Measurements from ENCODE around the gene GNAZ.

Gene GNAZ

DNA sequence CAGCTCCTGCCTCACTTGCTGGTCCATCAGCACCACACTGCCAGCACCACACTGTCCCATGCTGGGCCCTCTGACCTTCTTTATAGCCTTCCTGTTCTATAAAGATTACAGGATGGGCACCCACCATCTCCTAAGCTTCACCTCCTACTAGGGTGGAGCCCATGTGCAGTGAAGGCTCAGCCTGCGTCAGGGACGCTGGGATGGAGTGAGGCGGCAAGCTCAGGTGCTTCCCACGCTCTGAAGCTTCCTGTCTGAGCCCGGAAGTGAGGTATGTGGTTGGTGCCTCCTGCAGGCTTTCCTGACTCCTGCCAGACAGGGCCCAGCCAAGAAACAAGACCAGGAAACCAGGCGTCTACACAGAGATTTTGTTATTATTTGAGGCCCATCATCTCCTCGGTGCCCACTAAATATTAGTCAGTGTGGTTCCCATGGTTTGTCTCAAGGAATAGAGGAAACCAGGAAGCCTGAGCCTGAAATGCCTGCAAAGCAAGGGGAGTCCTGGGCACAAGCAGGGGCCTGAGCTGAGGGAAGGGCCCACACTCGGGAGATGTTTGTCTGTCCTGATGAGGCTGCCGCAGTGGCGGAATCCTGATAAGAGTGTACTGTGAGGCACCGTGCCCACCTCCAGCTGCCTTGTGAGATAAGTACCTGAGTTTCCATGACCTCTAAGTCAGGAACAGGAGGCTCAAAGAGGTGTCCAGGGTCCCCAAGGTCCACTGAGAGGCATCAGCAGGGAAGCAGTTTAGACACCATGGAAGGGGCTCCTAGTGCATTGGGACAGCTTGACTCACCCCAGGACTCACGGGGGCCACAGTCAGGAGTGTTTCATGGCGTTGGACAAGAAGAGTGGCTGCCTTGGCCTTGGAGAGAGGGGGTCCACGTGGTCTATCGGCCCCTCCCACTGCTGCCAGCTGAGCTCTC, 49.4 kb downstream of the GNAZ start:
- peak; percentile 43 to 44 for DNase-seq (ENCODE audit: low read depth in 2 of 2)

DNA sequence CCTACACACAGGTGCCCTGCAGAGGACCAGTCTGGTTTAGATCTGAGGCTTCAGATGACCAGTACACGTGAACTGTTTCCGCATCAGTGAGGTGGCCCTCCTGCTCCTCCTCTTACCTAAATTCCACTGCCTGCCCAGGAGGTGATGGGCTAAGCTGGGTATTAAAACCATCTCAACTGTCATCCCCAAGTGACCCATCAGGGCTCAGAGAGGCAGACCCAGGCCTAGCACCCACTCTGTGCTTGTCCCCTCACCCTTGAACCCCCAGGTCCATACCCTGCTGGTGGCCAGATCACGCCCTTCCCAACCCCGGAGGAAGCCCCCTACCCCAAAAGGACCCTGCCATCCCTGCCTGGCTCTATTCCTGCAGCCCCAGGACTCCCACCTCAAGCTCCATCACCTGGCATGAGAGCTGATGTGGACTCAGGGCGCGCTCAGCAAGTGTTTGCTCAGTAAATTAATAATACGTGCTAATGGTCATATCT, 50.1 kb downstream of the GNAZ start:
- no peak for DNase-seq (ENCODE audit: low read depth in 2 of 2)

DNA sequence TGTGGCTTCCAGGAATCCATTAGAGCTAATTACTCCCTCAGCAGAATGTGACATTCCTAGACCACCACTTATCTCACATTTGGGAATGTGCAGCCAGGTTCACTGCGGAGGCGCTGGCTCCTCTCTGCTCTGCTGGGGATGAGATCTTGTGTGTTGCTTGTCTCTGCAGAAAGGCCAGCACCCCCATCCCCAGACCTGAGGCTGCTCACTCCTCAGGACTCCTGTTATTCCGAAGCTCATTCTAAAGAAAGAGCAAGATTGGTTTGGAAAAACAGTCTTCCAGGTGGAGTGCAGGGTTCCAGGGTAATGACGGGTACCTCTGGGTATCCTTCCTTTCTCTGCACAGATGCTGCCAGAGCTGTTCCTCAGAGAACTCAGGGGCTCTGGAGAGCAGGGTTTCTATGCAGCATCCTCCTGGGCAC, 50.7 kb downstream of the GNAZ start:
- no peak for DNase-seq (ENCODE audit: low read depth in 2 of 2)

DNA sequence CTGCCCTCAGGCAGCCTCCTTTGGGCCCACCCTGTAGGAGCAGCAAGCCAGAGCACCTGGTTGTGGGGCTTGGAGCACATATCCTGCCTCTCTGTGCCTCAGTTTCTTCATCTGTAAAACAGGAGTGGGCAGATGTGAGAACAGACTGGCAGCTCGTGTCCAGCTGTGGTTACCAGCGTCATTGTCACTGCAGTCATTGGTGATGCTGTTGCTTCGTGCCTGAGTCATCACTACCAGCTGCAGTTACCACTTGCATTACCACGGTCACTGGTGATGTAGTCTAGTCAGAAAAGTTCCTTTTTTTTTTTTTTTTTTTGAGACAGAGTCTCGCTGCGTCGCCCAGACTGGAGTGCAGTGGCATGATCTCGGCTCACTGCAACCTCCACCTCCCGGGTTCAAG, 51.1 kb downstream of the GNAZ start:
- DNase-seq (ENCODE audit: low read depth in 2 of 2) = no peak

DNA sequence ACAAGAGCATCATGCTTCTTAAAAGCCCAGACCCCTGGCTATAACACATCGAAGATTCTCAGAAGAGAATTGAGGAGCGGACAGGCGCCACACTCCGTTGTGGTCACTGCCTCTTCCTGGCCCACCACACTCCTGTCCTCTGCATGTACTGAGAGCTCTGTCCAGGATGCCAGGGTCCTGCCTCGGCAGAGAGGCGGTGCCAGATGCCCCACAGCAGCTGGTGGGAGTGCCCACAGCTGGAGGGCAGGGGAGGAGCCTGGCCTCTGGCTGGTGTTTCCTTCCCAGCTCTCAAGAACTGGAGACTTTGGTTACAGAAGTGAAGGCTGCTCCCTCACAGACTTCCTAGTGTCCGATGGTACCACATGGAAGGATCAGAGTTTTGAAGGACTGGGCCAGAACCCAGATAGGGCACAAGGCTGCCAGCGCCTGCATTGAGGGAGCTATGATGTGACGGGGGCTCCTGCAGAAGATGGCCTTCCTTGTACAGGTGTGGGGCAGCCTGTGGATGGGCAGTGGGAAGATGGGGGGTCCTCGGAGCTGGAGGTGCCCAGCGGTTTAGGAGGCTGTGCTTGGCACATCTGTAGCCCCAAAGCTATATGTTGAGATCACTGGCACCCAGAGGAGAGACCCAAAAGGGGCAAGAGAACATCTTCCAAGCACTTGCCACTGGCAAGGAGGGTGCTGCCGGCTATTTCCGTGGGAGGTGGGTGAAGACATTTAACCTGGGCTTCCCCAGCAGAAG, 52.1 kb downstream of the GNAZ start:
- no peak for DNase-seq (ENCODE audit: low read depth in 2 of 2)

DNA sequence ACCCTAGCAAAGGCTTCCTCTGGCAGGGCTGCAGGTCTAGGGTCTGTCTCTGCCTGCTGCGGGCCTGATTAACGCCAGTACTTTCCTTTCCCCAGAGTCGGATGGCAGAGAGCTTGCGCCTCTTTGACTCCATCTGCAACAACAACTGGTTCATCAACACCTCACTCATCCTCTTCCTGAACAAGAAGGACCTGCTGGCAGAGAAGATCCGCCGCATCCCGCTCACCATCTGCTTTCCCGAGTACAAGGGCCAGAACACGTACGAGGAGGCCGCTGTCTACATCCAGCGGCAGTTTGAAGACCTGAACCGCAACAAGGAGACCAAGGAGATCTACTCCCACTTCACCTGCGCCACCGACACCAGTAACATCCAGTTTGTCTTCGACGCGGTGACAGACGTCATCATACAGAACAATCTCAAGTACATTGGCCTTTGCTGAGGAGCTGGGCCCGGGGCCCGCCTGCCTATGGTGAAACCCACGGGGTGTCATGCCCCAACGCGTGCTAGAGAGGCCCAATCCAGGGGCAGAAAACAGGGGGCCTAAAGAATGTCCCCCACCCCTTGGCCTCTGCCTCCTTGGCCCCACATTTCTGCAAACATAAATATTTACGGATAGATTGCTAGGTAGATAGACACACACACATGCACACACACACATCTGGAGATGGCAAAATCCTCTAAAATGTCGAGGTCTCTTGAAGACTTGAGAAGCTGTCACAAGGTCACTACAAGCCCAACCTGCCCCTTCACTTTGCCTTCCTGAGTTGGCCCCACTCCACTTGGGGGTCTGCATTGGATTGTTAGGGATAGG, 52.9 kb downstream of the GNAZ start:
- DNase-seq (ENCODE audit: low read depth in 2 of 2) = no peak

DNA sequence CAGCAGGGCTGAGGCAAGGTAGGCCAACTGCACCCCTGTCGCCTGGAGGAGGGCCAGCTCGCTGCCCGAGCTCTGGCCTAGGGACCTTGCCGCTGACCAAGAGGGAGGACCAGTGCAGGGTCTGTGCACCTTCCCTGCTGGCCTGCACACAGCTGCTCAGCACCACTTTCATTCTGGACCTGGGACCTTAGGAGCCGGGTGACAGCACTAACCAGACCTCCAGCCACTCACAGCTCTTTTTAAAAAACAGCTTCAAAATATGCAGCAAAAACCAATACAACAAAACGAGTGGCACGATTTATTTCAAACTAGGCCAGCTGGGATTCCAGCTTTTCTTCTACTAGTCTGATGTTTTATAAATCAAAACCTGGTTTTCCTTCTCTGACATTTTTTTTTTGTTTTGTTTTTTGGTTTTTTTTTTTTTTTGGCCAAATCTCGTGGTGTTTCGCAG, 53.5 kb downstream of the GNAZ start:
- no peak for DNase-seq (ENCODE audit: low read depth in 2 of 2)

DNA sequence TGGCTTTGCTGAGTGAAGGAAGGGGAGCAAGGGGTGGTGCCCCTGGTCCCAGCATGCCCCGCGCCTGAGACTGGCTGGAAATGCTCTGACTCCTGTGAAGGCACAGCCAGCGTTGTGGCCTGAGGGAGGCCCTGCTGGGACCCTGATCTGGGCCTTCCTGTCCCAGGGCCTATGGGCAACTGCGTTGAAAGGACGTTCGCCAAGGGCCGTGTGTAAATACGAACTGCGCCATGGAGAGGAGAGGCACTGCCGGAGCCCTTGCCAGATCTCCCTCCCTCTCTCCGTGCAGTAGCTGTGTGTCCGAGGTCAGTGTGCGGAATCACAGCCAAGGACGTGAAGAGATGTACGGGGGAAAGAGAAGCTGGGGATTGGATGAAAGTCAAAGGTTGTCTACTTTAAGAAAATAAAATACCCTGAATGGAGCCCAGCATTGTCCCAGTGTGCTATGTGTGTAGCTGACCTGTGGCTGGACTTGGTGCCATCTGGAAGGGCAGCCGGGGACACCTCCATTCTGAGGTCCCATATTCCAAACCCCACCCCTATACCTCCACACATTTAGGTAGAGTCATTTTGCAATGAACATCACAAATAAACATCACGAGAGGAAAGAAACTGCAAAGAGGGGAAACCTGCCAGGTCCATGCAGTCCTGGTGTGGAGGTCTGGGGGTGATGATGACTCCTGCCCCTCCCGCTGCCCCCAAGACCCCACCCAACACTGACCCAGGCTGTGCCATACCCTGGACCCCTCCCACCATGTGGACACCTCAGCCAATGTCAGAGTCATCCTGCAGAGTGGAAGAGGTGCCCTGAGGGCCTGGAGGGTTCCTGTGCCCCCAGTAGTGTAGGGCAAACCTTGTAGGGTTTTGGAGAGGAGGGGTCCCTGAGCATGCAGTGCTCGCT, 54.5 kb downstream of the GNAZ start:
- DNase-seq (ENCODE audit: low read depth in 2 of 2) = no peak

DNA sequence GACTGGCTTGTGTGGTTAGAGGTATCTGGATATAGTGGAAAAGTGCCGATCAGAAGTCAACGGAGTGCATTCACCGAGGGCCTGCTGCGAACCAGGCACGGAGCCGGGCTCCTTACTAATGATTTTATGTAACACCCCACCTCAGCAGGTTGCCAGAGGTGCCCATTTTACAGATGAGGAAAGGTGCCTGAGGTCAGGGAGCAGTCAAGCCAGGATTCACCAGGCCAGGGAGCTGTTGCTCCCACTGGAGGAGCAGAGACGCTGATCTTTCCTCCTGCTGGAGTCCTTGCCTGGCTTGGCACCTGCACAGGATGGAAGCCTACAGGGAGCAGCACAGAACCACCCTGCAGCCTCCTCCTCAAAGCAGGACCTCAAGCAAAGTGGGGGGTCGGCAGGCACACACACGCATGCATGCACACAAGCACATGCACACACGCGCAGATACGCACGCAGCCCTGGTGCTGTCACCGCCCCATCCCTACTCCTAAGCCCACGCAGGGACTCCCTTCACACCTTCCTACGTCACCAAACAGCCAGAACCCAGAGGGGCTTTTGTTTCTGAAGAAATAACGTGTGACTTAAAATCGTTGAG, 55.3 kb downstream of the GNAZ start:
- no peak for DNase-seq (ENCODE audit: low read depth in 2 of 2)

DNA sequence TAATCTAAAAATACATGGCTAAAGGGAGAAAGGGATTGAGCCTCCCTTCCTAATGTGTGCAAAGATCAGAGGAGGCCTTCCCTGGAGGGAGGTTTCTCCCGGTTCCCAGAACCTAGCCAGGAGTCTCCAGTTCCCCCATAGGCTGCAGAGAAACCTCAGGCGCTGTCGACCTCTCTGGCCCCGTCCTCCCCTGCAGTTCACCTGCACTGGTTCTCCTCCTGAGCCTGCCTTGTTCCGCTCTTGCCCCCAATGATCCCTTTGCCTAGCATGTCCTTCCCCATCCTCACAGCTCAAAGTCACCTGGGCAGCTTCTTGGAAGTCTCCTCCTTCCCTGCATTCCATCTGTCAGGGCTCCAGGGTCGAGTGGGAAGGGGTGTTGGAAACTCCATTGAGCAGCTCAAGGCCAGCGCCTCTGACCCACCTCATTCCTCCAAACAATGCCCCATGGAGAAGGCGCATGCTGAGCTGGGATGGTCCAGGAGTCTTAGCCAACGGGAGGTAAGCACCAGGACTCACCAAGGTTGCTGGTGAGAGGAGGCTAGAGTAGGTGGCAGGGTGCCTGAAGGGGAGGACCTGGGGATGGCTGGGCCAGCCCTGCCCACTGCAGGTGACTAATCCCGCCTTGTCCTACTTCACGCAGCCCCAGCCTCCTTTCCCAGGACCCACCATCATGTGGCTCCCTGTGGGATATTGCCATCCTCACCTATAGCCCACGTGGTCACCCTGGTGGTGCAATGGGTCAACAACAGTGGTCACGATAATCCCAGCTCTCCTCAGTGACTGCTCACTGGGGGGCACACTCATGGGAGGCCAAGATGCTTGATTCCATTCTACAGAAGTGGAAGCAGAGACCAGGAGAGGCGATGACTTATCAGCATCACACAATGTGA, 56.1 kb downstream of the GNAZ start:
- DNase-seq (ENCODE audit: low read depth in 2 of 2) = no peak

DNA sequence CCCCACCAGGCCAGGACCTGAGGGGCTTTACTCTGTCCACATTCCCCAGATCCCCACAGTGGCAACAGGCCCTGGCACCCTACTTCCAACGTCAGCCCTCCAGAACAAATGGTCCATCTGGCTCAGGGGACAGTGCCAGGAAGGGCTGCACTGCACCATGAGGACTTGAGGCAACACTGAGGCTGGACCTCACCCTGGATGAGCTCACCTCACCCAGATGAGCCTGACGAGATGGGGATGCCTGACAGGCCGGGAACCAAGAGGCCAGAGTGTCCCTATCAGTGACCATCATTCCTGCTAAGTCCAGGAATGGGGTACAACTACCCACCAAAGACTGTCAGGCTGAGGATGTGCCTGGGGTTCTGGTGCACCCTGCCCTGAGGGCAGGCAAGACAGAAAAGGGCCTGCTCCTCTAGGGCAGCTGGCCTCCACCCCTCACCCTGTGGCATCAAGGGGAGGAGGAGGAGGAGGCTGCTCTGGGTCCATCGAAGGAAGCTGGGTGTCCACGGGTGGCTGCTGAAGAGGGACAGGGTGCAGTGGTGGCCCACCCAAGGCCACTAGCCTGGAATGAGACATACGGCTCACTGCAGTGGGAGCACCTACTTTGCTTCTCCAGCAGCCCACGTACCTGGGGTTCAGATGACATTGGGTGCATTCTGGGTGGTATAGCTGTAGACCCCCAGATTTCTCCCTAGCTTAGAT, 56.9 kb downstream of the GNAZ start:
- no peak for DNase-seq (ENCODE audit: low read depth in 2 of 2)

DNA sequence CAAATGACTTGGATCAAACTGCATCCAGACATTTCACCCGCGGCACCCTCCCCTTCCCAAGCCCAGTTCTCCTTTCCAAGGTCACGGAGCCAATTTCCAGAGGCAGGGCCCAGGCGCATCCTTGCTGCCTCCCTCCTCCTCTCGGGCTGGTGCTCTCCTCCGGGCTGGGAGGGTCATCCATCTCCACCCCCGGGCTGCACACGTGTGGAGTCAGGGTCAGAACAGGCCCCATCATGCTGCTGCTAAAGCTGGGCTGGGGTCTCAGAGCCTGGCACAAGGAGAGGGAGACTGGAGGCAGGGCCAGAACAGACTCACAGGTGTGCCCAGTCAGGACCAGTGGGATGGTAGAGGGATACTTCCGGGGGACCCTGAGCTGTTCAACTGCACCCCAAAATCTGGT, 57.5 kb downstream of the GNAZ start:
- no peak for DNase-seq (ENCODE audit: low read depth in 2 of 2)

DNA sequence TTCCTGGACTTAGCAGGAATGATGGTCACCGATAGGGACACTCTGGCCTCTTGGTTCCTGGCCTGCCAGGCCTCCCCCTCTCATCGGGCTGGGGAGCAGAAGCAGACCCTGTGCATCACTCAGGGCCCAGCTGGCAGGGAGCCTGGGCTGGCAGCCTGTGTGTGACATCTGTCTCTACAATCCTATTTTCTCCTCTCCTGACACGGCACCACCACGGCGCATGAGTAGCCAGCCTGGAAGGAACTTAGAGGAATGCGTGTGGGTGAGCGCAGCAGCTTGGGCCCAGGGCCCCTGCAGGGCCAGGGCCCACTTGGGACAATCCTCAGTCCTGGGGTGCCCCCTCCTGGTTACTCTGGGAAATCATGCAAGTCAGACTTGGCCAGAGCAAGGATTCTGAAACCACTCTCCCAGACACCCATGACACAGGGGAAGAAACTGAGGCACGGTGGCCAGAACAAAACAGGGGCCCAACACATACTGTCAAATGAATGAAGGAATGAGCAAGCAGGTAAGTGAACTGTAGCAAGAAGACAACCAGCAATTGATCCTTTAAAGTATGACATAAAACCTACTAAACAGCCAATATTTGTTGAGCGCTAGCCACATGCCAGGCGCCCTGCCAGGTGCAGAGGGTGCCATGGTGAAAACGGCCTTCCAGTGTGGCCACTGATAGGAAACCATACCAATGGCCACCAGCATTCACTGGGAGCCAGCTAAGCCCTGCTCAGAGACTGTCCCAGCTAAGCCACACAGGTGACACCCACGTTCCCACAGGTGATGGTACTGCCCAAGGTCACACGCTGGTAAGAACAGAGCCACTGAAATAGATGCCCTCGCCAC, 58.2 kb downstream of the GNAZ start:
- DNase-seq (ENCODE audit: low read depth in 2 of 2) = peak; percentile 63 to 72

DNA sequence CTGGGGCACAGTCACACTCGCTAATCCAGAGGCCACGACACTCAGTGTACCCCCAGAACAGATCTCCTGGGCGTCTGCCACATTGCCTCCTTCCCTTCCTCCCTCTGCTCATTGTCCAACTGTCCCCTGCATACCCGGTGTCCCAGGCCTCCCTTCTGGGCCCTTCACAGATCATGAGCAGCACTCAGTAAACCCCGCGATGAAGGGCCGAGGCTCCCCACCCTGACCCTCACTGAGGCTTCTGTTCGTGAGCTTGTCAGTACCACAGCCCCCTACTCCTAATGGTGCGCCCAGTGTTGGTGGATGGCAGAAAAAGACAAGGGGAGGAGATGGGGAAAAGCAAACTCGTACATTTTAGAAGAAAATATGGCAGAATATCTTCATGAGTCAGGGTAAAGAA, 58.8 kb downstream of the GNAZ start:
- no peak for DNase-seq (ENCODE audit: low read depth in 2 of 2)

DNA sequence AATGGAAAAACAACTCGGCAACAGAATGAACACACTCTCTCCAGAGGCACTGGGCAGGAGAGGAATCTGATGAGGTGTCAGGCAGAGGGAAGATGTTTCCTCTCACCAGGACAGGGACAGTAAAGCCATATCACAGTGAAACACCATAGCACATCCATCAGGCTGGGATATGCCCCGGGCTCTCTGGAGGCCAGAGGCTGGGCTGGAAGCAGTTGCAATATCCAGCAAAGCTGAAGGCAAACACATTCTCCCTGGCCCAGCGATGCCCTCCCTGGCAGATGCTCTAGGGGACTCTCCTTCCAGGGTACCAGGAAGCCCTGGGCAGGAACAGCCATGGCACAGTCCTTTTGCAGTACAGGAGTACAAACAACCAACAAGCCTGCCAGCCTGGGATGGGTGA, 60.4 kb downstream of the GNAZ start:
- no peak for DNase-seq (ENCODE audit: low read depth in 2 of 2)

DNA sequence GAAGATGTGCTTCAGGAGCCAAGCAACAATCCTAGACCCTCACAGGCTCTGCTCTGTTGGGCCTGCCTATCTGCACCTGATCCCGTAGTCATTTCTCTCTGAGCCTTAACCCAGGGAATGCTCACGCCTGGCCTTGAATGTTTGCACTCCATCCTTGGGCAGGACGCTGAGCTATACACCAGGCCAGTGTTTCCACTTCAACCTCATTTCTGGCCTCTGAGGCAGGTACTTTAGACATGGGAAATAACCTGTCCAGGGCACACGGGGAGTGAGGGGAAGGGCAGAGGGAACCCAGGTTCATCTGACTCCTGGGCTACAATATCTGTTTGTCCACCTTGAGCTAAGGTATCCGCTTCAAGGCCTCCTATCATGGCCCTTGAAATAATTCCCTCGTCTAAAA, 61.6 kb downstream of the GNAZ start:
- no peak for DNase-seq (ENCODE audit: low read depth in 2 of 2)

DNA sequence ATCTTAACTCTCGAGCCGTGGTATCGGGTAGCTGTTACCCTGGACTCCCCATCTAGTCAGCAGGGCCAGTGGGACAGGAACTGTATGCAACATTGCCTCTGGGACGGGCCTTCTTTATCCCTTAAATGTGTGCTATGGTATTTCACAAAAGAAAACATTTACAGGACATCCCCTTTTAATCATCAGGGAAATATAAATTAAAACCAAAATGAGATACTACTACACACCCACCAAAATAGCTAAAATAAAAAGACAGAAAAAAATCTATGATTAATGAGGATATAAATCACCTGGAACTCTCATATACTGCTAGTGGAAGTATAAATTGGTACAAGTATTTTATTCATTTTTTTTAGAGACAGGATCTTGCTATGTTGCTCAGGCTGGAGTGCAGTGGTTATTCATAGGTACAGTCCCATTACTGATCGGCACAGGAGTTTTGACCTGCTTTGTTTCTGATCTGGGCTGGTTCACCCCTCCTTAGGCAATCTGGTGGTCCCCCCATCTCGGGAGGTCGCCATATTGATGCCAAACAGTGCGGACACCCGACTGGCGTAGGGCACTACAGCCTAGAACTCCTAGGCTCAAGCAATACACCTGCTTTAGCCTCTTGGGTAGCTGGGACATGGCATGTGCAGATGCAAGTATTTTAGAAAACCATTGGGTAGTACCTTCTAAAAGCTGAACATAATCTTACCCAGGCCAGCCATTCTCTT, 62.2 kb downstream of the GNAZ start:
- no peak for DNase-seq (ENCODE audit: low read depth in 2 of 2)

Measured in activated CD4-positive, alpha-beta T cell treated with anti-CD3 and anti-CD28 coated beads for 24 hours (primary cell).